ENCODE data around the gene FAM131C.
"Not testable (repeated sequence)": the region's sequence is repeated elsewhere in the genome, so short reads cannot be mapped to it uniquely, and the experiment has no call there.

GRCh38 chr1:16058394-16059120 lies 14.9 kb downstream of the FAM131C start:
- not testable (repeated sequence) for TF ChIP-seq CTCF (conservative IDR thresholded peaks at IDR 0.05; ENCODE audit: low read depth in 2 of 2); POLR2AphosphoS5 (IDR thresholded peaks at IDR 0.05; ENCODE audit: low read depth); EZH2 (IDR thresholded peaks at IDR 0.05; ENCODE audit: low read depth, unreplicated experiment); CREB1 (CRISPR knock-in tag; IDR thresholded peaks at IDR 0.05; ENCODE audit: low read depth); EZH2phosphoT487 (IDR thresholded peaks at IDR 0.05; ENCODE audit: unreplicated experiment); ZNF114 (CRISPR knock-in tag; IDR thresholded peaks at IDR 0.05); REST (IDR thresholded peaks at IDR 0.05; ENCODE audit: unreplicated experiment); NANOG (IDR thresholded peaks at IDR 0.05; ENCODE audit: borderline replicate concordance); JUNB (IDR thresholded peaks at IDR 0.05; ENCODE audit: unreplicated experiment); ETS1 (IDR thresholded peaks at IDR 0.05); STAT1 (IDR thresholded peaks at IDR 0.05; ENCODE audit: unreplicated experiment); ZNF462 (CRISPR knock-in tag; IDR thresholded peaks at IDR 0.05); ZNF331 (CRISPR knock-in tag; IDR thresholded peaks at IDR 0.05; ENCODE audit: low read depth)

Measured in GM23338 (cell line).